Putamen (tissue), 1 donor: ENCODE data around the gene TRIL.

Source experiments
- DNase-seq: peaks from one replicate; pipeline ENCODE4 v3.0.0-alpha.2; 2016; ENCODE audit warnings: low spot score

Gene TRIL, protein sequence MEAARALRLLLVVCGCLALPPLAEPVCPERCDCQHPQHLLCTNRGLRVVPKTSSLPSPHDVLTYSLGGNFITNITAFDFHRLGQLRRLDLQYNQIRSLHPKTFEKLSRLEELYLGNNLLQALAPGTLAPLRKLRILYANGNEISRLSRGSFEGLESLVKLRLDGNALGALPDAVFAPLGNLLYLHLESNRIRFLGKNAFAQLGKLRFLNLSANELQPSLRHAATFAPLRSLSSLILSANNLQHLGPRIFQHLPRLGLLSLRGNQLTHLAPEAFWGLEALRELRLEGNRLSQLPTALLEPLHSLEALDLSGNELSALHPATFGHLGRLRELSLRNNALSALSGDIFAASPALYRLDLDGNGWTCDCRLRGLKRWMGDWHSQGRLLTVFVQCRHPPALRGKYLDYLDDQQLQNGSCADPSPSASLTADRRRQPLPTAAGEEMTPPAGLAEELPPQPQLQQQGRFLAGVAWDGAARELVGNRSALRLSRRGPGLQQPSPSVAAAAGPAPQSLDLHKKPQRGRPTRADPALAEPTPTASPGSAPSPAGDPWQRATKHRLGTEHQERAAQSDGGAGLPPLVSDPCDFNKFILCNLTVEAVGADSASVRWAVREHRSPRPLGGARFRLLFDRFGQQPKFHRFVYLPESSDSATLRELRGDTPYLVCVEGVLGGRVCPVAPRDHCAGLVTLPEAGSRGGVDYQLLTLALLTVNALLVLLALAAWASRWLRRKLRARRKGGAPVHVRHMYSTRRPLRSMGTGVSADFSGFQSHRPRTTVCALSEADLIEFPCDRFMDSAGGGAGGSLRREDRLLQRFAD

DNA sequence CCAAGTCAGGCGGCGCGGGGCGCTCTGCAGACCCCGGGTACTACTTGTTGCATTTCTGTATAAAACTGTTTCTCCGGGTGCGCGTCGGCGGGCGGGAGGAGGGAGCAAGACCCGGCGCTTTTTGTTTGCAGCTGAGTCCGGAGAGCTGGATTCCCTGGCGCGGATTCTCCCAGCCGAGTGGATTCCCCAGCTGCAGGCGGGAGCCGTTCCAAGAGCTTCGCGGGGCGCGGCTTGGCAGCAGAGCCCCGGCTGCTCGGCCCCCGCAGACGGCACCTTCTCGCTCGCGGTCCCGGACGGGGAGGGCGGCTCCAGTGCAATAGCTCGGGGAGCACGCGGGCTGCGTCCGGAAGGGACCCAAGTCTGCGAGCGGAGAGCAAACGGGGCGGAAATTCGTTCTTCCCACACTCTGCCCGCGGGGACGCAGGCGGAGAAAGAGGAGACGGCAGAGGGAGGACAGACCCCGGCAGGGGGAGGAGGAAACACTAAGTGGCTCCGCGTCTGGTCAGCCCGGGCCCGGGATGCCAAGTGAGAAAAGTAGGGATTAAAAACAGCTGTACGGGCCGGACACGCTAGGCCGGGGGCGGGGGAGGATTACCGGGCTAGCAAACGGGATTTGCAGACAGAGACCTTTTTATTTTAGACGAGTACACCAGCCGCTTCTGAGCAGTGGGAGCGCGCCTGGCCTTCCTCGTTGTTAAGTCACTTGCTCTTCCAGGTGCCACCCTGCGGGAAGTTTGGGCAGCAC lies at the start of gene TRIL:
TSS of gene TRIL (minus strand) at position 96 of the 745 bp plus-strand sequence. CDS start 284 bp downstream, outside the sequence.
- DNase-seq: peak; percentile 71

DNA sequence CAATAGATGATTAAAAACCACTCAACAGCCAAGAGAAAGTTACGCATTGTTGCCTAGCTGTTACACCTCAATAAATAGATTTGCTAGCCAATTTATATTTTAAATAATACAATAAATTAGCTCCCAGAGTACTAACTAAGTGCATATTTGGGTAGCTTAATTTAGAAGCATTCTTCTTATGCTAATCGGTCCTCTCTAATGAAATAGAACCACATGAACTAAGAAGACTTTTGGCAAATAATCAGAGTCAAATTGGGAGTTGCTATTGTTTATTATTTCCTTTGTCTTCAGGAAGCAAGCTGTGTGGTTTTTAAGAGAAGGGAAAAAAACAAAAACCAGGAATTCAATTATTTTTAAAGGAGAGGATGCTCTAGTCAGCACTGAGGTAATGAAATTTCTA lies 49.0 kb upstream of the TRIL start:
- no peak for DNase-seq

DNA sequence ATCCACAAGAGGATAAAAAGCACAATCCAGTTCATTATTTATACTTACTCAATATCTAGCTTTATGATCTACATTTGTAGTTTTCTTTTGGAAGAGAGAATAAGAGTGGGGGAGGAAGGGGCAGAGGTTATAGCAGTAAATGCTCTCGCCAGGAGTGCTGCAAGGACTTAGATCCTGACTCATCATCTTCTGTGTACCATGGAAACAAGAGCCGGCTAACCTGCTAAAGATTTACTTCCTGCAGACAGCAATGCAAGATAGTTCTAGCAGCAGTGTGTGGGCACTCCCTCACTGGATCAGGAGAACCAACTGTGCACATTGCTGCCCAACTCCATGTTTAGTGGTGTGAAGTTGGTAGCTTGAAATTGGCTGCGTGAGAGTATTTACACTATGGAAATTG lies 47.7 kb upstream of the TRIL start:
- no peak for DNase-seq

DNA sequence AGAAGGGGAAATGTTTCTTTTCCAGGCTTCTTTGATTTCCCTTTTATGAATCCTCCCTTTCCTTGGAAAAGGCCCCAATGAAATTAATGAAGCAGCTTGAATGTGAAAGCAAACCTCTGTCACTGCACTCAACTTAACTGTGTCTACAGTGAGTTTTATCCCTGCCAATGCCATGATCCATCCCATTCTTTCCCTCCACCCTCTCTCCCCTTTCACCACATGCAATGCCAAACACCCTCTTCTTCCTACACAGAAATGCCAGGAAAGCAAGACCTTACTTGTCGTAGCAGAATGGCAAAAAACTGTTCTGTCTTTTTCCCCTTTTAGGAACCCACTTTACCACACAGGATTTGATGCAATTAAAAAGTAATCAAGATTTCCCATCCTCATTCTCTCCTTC lies 47.3 kb upstream of the TRIL start:
- DNase-seq: no peak

DNA sequence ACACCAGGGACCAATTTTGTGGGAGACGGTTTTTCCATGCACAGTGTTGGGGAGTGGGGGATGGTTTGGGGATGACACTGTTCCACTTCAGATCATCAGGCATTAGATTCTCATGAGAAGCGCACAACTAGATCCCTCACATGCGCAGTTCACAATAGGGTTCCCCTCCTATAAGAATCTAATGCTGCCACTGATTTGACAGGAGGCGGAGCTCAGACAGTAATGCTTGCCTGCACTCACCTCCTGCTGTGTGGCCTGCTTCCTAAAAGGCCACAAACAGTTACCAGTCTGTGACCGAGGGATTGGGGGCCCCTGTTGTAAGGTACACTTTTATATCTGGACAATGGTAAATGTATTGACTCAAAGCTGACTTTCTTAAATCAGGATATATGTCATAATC lies 45.6 kb upstream of the TRIL start:
- no peak for DNase-seq

DNA sequence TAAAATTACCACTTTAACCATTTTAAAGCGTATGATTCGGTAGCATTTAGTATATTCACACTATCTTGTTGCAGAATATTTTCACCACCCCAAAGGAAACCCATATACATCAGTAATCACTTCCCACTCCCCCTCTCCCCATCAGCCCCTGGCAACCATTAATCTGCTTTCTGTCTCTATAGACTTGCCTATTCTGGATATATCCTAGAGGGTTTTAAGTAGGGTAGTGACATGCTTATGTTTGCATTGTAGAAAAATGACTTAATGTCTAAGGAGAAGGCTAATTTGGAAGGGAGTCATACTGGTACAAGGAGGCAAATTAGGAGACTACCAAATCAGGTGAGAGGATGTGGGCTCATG lies 42.6 kb upstream of the TRIL start:
- no peak for DNase-seq

DNA sequence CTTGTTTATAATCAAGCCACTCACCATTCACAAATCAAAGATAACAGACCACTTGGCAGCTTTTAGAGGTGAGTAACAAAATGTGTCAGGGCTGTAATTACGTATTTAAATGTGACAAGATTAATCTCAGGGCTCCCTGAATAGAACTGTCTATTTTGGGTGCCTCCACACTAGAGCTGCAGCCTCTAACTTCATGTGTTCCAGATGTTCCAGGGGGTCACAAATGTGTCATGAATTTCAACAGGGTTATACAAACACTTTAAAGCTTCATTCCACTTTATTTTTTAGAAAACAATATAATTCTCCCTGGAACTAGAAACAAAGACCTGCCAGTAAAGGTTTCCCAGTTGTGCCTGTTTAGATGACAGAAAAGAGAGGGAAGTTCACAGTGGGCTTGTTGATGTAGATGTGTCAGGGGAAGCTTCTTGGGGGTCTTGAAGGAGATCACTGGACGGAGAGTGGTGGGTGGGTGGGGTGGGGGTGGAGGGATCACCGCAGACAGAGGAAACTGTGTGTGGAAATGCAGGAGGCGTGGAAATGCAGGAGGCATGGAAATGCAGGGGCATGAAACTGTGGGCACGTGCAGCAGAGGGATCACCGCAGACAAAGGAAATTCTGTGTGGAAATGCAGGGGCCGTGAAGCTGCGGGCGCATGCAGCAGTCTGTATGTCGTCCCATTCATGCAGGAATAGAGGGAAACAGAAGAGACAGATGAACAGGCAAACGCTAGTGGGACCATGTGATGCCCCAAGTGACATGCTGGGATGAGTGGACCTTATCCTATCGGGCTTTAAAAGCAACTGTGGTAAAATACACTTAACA lies 42.0 kb upstream of the TRIL start:
- no peak for DNase-seq

DNA sequence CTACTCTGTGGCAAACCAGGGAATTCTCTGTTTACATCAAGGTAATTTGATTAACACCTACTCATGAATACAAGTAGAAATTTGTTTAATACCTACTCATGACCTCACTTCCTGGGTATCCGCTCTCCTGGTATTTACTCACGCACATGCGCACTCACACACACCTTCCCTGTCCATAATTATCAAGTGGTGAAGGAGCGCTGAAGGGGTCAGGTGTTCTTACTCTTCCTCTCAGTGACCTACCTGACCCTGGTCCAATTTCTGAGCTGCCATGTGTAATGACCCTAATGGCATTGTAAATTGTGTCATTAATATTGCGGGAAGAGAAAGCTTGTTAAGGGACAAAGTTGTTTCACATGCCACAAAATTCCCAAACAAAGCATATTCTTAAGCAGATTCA lies 41.3 kb upstream of the TRIL start:
- no peak for DNase-seq

DNA sequence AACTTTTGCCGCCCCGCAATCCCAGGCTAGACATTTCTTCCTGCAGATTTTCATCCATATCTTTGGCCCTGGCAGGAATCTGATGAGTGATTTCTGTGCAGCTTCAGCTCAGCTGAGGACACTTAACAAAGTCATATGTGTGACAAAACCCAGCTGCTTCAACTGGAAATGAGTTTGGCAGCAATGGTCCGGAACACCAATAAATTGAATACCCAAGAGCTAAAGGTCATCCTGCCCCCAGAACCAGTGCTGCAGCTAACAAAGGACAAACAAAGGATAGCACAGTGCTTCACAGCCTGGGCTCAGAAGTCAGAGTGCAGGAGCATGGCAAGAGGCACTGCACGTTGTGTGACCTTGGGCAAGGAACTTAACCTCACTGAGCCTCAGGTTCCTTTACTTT lies 40.0 kb upstream of the TRIL start:
- no peak for DNase-seq

DNA sequence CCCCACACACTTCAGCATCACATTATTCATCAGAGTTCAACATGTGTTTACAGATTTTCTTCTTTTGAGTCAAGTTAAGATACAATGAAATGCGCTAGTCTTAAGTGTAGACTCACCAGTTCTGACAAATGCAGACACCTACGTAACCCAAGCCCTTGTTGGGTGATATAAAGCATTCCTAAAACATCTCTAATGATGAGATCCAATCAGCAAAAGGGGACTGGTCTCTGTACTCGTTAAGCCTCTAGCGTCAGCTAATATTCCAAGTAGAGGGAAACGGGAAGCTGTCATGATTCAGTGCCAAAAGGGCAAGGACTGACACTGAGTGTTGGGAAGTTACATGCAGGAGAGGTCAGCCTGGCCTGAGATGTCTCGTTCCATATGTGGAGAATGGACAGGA lies 38.7 kb upstream of the TRIL start:
- DNase-seq: no peak

DNA sequence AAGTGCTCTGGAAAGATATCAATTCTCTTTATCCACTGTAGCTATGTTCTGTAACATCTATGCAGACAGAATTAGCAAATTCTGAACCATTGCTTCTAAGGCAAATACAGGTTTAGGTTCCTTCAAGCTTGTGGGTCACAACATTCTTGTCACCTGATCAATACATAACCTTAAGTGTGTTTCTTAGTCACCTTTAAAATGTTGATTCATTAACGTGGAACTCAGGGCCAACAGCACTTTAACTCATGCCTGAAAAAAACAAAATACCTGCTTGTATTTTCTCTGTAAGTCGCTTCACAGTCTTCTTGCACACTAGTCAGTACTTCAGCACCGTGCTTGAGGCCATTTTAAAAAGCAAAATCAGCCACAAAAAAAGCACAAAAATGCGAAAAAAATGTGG lies 35.2 kb upstream of the TRIL start:
- no peak for DNase-seq

DNA sequence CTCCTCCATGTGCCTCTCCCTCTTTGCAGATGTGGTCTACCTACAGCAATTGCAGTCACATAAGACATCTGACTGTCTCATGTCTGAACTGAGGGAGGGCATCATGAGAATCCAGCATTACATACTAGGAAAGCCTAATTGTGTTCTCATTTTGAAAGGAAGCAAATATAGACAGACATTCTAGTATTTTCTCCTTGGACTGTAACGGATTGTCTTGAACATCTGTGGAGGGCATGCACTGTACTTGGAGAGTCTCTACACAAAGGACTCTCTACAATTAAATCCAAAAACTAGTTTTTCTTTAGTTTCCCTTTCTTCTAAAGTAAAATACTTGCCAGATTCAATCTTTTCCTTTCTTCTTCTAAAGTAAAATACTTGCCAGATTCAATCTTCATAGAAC lies 34.7 kb upstream of the TRIL start:
- DNase-seq: no peak

DNA sequence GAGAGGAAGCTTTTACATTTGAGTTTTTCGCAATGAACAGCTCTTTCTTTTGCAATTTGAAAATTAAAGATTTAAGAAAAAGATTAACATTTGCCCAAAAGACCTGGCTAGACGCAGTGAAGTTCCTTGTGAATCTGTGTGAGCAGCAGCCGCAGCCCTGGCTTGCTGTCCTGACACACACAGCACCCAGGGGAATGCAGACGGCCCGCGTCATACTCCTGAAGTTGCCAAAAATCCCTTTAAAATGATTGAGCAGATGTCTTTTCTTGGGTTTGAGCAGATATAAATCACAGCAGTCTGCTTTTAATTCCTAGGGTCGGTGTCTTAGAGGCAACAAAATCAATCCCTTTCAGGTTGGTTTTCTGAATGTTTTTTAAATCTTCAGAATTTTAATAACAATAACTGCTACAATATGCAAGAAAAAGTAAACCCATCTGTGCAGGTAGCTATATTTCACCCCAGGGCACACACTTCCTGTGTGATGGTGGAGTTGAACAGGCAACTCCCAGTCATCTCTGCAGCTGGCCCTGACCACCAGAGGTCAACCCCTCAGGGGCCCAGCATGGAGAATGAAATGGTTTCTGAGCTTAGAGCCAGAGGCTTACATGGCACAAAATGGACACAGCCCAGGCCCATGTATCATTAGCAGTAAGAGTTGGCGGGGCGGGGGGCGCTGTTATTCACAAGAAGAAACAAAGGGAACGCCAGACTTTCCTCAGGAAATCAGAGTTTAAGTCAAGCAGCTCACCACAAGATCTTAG lies 32.2 kb upstream of the TRIL start:
- DNase-seq: no peak

DNA sequence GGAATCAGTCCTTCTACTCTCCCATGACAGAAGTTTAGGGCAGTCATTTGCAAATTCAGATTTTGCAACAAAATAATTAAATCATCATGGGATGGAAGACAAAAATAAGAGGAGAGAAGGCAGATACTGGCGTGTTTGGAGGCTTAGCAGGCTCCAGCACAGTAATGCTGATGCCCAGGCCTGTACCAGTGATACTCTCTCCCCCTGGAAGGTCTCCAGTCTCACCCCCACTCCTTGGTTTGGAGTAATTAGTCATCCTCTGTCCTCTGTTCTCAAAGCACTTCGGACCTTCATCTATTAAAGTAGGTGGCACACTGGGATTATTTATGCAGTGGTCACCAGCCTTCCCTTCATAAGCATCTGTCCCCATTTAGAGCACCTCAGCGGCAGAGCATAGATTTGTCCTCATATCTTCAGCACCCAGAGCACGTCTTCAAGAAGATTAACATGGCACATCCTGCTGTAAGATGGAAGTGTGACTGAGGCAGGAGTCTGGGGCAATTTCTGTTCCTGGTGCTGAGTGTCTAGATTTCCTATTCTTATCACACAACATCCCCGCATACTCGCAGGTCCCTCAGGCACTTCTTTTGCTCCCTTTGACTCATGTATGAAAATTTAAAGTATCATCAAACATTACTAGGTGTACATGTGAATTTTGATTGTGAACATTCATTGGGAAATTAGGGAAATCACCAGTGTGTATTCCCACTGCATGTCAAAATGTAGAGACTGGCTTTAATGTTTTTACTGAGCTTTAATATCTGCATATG lies 31.3 kb upstream of the TRIL start:
- no peak for DNase-seq

DNA sequence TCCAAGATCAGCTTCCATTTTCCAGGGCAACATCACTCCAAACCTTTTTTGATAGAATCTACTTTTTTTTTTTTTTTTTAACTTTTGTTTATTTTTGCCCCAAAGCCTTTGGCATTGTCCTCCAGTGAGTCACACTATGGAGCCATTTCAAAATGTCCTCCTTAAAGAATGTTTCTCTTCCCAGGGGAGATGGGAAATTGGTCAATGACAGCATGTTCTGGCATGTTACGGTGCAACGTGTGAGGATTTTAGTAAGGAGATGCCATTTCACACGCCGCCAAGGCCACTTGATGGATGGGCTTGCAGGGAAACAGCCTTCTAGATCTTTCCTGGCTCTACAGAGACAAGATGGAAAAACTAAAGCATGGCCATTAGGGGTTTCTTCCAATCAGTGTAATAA lies 30.7 kb upstream of the TRIL start:
- no peak for DNase-seq

DNA sequence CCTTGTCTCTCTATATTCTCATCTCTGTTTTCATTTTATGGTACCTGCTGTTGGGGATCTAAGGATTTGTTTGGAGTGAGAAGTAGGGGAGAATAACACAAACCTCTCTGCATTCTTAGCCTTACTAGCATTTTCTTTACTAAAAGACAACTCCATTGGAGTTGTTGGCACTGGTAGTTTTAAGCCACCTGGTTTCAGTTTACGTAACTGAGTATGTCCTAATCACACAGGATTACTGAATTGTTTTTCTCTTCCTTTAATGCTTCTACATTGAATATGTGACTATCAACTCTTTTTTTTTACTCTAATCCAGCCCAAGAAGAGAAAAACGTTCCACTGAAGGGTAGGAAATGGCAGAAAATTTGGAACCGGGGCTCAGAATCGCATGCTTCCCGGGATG lies 30.0 kb upstream of the TRIL start:
- DNase-seq: no peak

DNA sequence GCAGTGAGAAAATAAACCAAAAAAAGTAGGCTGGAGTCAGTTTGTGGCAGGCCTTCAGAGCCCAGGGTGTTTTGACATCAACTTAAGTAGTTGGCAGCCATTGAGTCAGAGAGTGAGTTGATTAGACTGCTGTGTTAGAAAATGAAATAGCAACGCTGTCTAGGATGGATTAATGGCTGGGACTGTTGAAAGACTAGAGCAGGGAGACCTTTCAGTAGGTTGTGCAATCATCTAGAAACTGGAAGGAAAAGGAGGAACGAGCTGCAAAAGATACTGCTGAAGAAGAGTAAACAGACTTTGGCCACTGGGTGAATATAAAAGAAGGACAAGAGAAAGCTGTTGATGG lies 28.6 kb upstream of the TRIL start:
- no peak for DNase-seq

DNA sequence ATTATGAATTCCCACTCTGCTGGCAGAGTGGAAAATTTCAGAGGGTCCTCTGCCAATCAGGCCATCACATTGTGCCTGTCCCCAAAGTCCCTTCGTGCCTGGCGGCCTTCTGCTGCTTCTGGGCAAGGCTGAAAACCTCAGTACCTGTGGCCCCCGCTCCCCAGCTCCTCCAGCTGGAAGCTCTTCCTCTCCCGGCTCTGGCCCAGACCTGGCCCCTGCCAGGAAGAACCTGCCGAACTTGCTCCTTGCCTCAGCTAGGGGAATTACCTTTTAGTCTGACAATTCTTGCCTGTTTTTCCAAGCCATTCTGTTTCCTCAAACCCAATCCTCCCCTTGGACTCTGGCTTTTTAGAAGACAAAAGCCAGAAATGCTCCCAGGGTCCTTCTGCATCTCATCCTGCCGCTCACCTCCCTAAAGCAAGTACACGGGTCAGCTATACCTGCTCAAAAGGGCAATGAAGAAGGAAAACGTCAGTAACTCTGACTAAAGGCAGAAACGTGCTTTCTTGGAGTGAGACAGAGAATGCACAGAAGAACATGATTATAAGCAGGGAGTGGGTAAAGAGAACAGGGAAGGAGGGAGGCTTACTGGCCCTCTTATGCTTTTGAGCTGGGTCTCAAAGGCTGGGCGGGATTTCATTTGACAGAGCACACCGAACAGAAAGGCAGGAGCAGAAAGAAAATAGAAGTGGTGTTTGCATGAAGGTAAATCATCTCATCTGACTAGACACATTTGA lies 28.1 kb upstream of the TRIL start:
- DNase-seq: no peak

DNA sequence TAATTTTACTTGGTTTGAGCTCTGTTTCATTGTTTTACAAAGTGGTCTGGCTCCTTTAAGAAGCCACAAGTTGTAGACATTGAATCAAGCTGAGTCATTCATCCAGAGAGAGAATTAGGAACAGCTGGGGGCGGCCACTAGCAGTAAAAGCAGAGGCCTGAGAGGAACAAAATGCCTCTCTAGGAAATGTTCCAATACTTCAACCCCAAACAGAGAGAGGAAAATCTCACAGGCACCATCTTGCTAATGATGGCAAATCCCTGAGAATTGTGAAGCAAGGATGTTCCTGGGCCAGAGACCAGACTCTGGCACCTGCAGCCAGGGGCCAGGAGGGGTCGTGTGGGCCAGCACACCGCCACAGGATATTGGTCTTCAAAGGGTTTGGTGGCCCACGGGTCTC lies 26.5 kb upstream of the TRIL start:
- peak; percentile 42 for DNase-seq

DNA sequence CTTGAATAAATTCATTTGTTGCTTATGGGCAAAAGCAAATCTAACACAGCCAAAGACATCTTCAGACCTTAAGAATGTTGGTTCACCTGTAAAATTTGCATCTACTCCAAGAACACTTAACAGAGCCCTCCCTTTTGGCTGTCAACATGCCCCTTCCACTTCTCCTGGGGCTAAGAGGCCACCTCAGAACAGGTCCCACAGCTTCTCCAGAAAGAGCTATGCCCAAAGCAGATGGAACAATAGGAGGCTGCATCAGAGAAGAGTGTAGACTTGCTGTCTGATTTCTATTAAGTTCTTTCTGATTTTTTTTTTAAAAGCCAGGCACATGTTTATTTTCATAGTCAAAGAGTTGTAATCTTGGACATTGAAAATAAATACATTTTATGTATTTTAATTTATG lies 26.1 kb upstream of the TRIL start:
- no peak for DNase-seq
